Neural cell (in vitro differentiated cells): ENCODE data around the gene NPW. TPM values are rescaled to one million over a fixed set of nuclear protein-coding genes. Genes with fewer than 3 reads are reported as not detected.

Source experiments
- H2AFZ ChIP-seq: fragments of 200-600, 300-800 bp; sonication (generic), shearing (Covaris generic); 2 replicates; pipeline ENCODE4 v1.6.0; 2014; ENCODE audit warnings: low read depth, mild to moderate bottlenecking, antibody characterized with exemption, low read length, moderate library complexity
- H3F3A ChIP-seq: fragments of 200-600 bp; shearing (Covaris generic); 2 replicates; pipeline ENCODE4 v1.6.1; 2016; ENCODE audit warnings: mild to moderate bottlenecking, moderate library complexity, mixed read lengths, antibody characterized with exemption, low read length; ENCODE audit not compliant: insufficient read depth, poor library complexity, severe bottlenecking
- H3K27ac ChIP-seq: fragments of 200-600, 300-800 bp; sonication (generic), shearing (Covaris generic); 2 replicates; pipeline ENCODE4 v1.5.1; 2014; ENCODE audit warnings: mild to moderate bottlenecking, low read length, moderate library complexity
- H3K27me3 ChIP-seq: fragments of 300-800, 200-600 bp; sonication (generic), shearing (Covaris generic); 2 replicates; pipeline ENCODE4 v1.6.0; 2014; ENCODE audit warnings: mild to moderate bottlenecking, low read depth, low read length, moderate library complexity; ENCODE audit not compliant: insufficient read depth
- H3K36me3 ChIP-seq: fragments of 300-800, 200-600 bp; sonication (generic), shearing (Covaris generic); 2 replicates; pipeline ENCODE4 v1.5.1; 2014; ENCODE audit warnings: mild to moderate bottlenecking, antibody characterized with exemption, low read length, moderate library complexity; ENCODE audit not compliant: insufficient read depth
- H3K4me2 ChIP-seq: fragments of 300-800, 200-600 bp; sonication (generic), shearing (Covaris generic); 2 replicates; pipeline ENCODE4 v1.6.0; 2014; ENCODE audit warnings: mild to moderate bottlenecking, low read length
- H3K4me3 ChIP-seq: fragments of 300-800, 200-600 bp; sonication (generic), shearing (Covaris generic); 2 replicates; pipeline ENCODE4 v1.5.1; 2014; ENCODE audit warnings: mild to moderate bottlenecking, low read length, moderate library complexity
- H3K79me2 ChIP-seq: fragments of 200-600 bp; shearing (Covaris generic); replicated peaks from 2 replicates; pipeline ENCODE4 v1.6.0; 2014; ENCODE audit warnings: mild to moderate bottlenecking, low read length, moderate library complexity; ENCODE audit not compliant: insufficient read depth
- H3K9ac ChIP-seq: fragments of 300-800, 200-600 bp; sonication (generic), shearing (Covaris generic); 2 replicates; pipeline ENCODE4 v1.6.1; 2016; ENCODE audit warnings: mild to moderate bottlenecking, low read length, mixed read lengths
- H3K9me2 ChIP-seq: fragments of 200-600 bp; shearing (Covaris generic); 2 replicates; pipeline ENCODE4 v1.6.1; 2016; ENCODE audit warnings: mild to moderate bottlenecking, low read length, mixed read lengths; ENCODE audit not compliant: insufficient read depth
- H3K9me3 ChIP-seq: fragments of 200-600, 300-800 bp; sonication (generic), shearing (Covaris generic); 2 replicates; pipeline ENCODE4 v1.6.1; 2016; ENCODE audit warnings: mild to moderate bottlenecking, mixed run types, low read length, moderate library complexity, mixed read lengths
- H4K20me1 ChIP-seq: fragments of 200-600 bp; shearing (Covaris generic); 2 replicates; pipeline ENCODE4 v1.6.1; 2016; ENCODE audit warnings: mild to moderate bottlenecking, mixed run types; ENCODE audit not compliant: insufficient read depth
- CTCF ChIP-seq: fragments of 450-650 bp; IDR thresholded peaks from 2 replicates; pipeline ENCODE4 v1.5.1; 2014; ENCODE audit warnings: antibody characterized with exemption, mild to moderate bottlenecking, moderate library complexity; ENCODE audit not compliant: poor library complexity, severe bottlenecking
- EP300 ChIP-seq: fragments of 450-650 bp; conservative IDR thresholded peaks from 2 replicates; pipeline ENCODE4 v1.6.1; 2014; ENCODE audit warnings: antibody characterized with exemption, mild to moderate bottlenecking, moderate library complexity; ENCODE audit not compliant: poor library complexity, severe bottlenecking
- EZH2 ChIP-seq: fragments of 200-600, 300-800 bp; shearing (Covaris generic), sonication (generic); IDR thresholded peaks from 2 replicates; pipeline ENCODE4 v1.6.1; 2014; ENCODE audit warnings: antibody characterized with exemption, low read length, borderline replicate concordance, mild to moderate bottlenecking; ENCODE audit not compliant: insufficient read depth, poor library complexity, severe bottlenecking
- MXI1 ChIP-seq: fragments of 450-650 bp; conservative IDR thresholded peaks from 2 replicates; pipeline ENCODE4 v1.6.1; 2014; ENCODE audit warnings: antibody characterized with exemption, mild to moderate bottlenecking; ENCODE audit not compliant: poor library complexity, severe bottlenecking
- POLR2AphosphoS5 ChIP-seq: IDR thresholded peaks from 2 replicates; pipeline ENCODE4 v1.6.1; 2012
- RAD21 ChIP-seq: fragments of 450-650 bp; conservative IDR thresholded peaks from 2 replicates; pipeline ENCODE4 v1.6.1; 2014; ENCODE audit warnings: antibody characterized with exemption, mild to moderate bottlenecking, moderate library complexity
- REST ChIP-seq: IDR thresholded peaks from 2 replicates; pipeline ENCODE4 v1.6.1; 2012; ENCODE audit warnings: borderline replicate concordance
- SMC3 ChIP-seq: fragments of 450-650 bp; conservative IDR thresholded peaks from 2 replicates; pipeline ENCODE4 v1.6.1; 2014; ENCODE audit warnings: antibody characterized with exemption, mild to moderate bottlenecking, moderate library complexity; ENCODE audit not compliant: poor library complexity
- TAF1 ChIP-seq: IDR thresholded peaks from 2 replicates; pipeline ENCODE4 v1.6.1; 2012; ENCODE audit warnings: low read depth
- polyA plus RNA-seq: library from polyadenylated mRNA; depleted of rRNA; stranded (reverse); fragments of >200 nt; gene quantifications from 2 replicates; pipeline ENCODE4 v1.2.3, GENCODE V29; 2014
- small RNA-seq, 3 experiments: library from RNA; depleted of rRNA; stranded (forward); fragments of <200 nt; gene quantifications; one replicate each; pipeline ENCODE3, GENCODE V24; 2012

Gene NPW
- polyA plus RNA-seq, 1 donor from 2014 or later: not detected

- H3K9me3 ChIP-seq: no peaks in the 10 kb centered on the region
- no peaks in the 10 kb centered on the region for H3K36me3 ChIP-seq
- H3K4me2 ChIP-seq: no peak overlapping the region
- H3F3A ChIP-seq: no peaks in the 10 kb centered on the region
- no peaks in the 10 kb centered on the region for H3K79me2 ChIP-seq
- H3K9ac ChIP-seq: no peak overlapping the region
- no peaks in the 10 kb centered on the region for H3K27me3 ChIP-seq
- H3K27ac ChIP-seq: no peak overlapping the region
- TF ChIP-seq CTCF: no peak
- TF ChIP-seq TAF1: no peak
- no peak for TF ChIP-seq MXI1
- TF ChIP-seq REST: no peak
- no peak for TF ChIP-seq EZH2
- no peak for TF ChIP-seq POLR2AphosphoS5
- no peak for TF ChIP-seq RAD21
- no peak for TF ChIP-seq SMC3
- no peak for TF ChIP-seq EP300
- H3K9me2 ChIP-seq: no peaks in the 10 kb centered on the region
- H3K4me3 ChIP-seq: no peak overlapping the region
- no peak overlapping the region for H2AFZ ChIP-seq
- H4K20me1 ChIP-seq: no peaks in the 10 kb centered on the region
Measured at GRCh38 chr16:2066139-2066538, 46.6 kb downstream of the NPW start.

Small RNA genes lying within 50 kb of the gene (small RNA-seq; reads per million reads assigned to genes)
- gene AC005363.2: 0 to 5.1 (median 0) reads per million in 3 experiments
- 0 reads per million in 3 experiments for gene RN7SL219P

Other genes with a start within 250 kb of the NPW start
- gene NME3, start 248.2 kb upstream of the NPW start, polyA plus RNA-seq: 102 and 145 TPM in 2 replicates
- 21.2 and 25.6 TPM in 2 replicates for gene EME2, start 247.0 kb upstream of the NPW start, polyA plus RNA-seq
- 113 and 152 TPM in 2 replicates for gene MRPS34, start 246.7 kb upstream of the NPW start, polyA plus RNA-seq
- 315 and 373 TPM in 2 replicates for gene SPSB3, start 237.2 kb upstream of the NPW start, polyA plus RNA-seq
- 213 and 246 TPM in 2 replicates for gene NUBP2, start 236.8 kb upstream of the NPW start, polyA plus RNA-seq
- 1.2 and 3.0 TPM in 2 replicates for gene IGFALS, start 226.1 kb upstream of the NPW start, polyA plus RNA-seq
- gene HAGH, start 193.0 kb upstream of the NPW start, polyA plus RNA-seq: 163 and 196 TPM in 2 replicates
- 73.5 and 80.0 TPM in 2 replicates for gene FAHD1, start 192.6 kb upstream of the NPW start, polyA plus RNA-seq
- not detected in 2 replicates for gene MEIOB, start 147.6 kb upstream of the NPW start, polyA plus RNA-seq
- not detected in 2 replicates for gene HS3ST6, start 101.4 kb upstream of the NPW start, polyA plus RNA-seq
- gene MSRB1, start 76.6 kb upstream of the NPW start, polyA plus RNA-seq: 4.4 and 6.0 TPM in 2 replicates
- gene RPL3L, start 65.1 kb upstream of the NPW start, polyA plus RNA-seq: not detected in 2 replicates
- 215 and 217 TPM in 2 replicates for gene NDUFB10, start 60.2 kb upstream of the NPW start, polyA plus RNA-seq
- gene RPS2, start 55.0 kb upstream of the NPW start, polyA plus RNA-seq: 1,295 and 1,393 TPM in 2 replicates
- not detected in 2 replicates for gene RNF151, start 52.9 kb upstream of the NPW start, polyA plus RNA-seq
- 20.5 and 21.4 TPM in 2 replicates for gene TBL3, start 47.7 kb upstream of the NPW start, polyA plus RNA-seq
- gene NOXO1, start 38.3 kb upstream of the NPW start, polyA plus RNA-seq: 8.5 and 11.7 TPM in 2 replicates
- 37.8 and 42.3 TPM in 2 replicates for gene GFER, start 35.6 kb upstream of the NPW start, polyA plus RNA-seq
- gene SYNGR3, start 29.8 kb upstream of the NPW start, polyA plus RNA-seq: 61.0 and 71.9 TPM in 2 replicates
- gene ZNF598, start 10.0 kb upstream of the NPW start, polyA plus RNA-seq: 18.2 and 22.1 TPM in 2 replicates
- gene NHERF2, start 7.1 kb downstream of the NPW start, polyA plus RNA-seq: 3.4 and 4.1 TPM in 2 replicates
- 43.1 and 56.9 TPM in 2 replicates for gene NTHL1, start 28.0 kb downstream of the NPW start, polyA plus RNA-seq
- 69.2 and 92.8 TPM in 2 replicates for gene TSC2, start 28.2 kb downstream of the NPW start, polyA plus RNA-seq
- gene PKD1, start 116.1 kb downstream of the NPW start, polyA plus RNA-seq: 176 and 232 TPM in 2 replicates
- 2.7 and 4.9 TPM in 2 replicates for gene RAB26, start 128.8 kb downstream of the NPW start, polyA plus RNA-seq
- 30.9 and 42.5 TPM in 2 replicates for gene TRAF7, start 136.0 kb downstream of the NPW start, polyA plus RNA-seq
- gene CASKIN1, start 176.8 kb downstream of the NPW start, polyA plus RNA-seq: 10.3 and 12.3 TPM in 2 replicates
- gene MLST8, start 185.7 kb downstream of the NPW start, polyA plus RNA-seq: 13.5 and 34.2 TPM in 2 replicates
- 39.2 and 43.6 TPM in 2 replicates for gene BRICD5, start 191.1 kb downstream of the NPW start, polyA plus RNA-seq
- gene PGP, start 195.1 kb downstream of the NPW start, polyA plus RNA-seq: 42.2 and 44.1 TPM in 2 replicates
- 64.9 and 81.6 TPM in 2 replicates for gene E4F1, start 203.8 kb downstream of the NPW start, polyA plus RNA-seq
- gene DNASE1L2, start 216.7 kb downstream of the NPW start, polyA plus RNA-seq: 10.2 and 10.9 TPM in 2 replicates
- 33.1 and 35.3 TPM in 2 replicates for gene ECI1, start 231.8 kb downstream of the NPW start, polyA plus RNA-seq
- 180 and 195 TPM in 2 replicates for gene RNPS1, start 248.3 kb downstream of the NPW start, polyA plus RNA-seq